OCI-LY7 (cell line): Measurements from ENCODE around the gene DGKD.

ENCODE experiments used
- EZH2phosphoT487 ChIP-seq: fragments of 200-600 bp; sonication (generic); IDR thresholded peaks from 2 replicates; pipeline ENCODE4 v1.6.1; 2018; ENCODE audit warnings: low read depth, borderline replicate concordance, mild to moderate bottlenecking, mixed run types, antibody characterized with exemption, low read length, moderate library complexity, mixed read lengths
- TF ChIP-seq, protein P1 (sequence below): fragments of 200-600 bp; sonication (generic); conservative IDR thresholded peaks from 2 replicates; pipeline ENCODE4 v1.5.1; 2014; ENCODE audit warnings: mild to moderate bottlenecking, antibody characterized with exemption, low read length, moderate library complexity, mixed read lengths

DNA sequence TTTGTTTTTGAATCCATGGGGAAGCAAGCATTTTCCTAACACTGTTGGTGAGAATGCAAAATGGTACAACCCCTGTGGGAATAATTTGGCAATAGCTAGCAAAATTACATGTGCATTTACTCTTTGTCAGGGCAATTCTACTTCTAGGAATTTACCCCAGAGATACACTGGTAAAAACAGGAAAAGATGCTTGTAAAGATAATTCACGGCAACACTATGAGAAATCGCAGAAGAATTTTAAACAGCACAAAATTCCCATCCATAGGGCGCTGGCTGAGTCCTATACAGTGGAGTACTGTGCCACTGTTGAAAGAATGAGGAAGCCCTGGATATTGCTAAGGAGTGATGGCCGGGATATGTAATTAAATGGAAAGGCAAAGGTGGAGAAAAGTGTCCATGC lies 75.8 kb downstream of the DGKD start:
- TF ChIP-seq, protein P1, sequence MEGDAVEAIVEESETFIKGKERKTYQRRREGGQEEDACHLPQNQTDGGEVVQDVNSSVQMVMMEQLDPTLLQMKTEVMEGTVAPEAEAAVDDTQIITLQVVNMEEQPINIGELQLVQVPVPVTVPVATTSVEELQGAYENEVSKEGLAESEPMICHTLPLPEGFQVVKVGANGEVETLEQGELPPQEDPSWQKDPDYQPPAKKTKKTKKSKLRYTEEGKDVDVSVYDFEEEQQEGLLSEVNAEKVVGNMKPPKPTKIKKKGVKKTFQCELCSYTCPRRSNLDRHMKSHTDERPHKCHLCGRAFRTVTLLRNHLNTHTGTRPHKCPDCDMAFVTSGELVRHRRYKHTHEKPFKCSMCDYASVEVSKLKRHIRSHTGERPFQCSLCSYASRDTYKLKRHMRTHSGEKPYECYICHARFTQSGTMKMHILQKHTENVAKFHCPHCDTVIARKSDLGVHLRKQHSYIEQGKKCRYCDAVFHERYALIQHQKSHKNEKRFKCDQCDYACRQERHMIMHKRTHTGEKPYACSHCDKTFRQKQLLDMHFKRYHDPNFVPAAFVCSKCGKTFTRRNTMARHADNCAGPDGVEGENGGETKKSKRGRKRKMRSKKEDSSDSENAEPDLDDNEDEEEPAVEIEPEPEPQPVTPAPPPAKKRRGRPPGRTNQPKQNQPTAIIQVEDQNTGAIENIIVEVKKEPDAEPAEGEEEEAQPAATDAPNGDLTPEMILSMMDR: no peak
- no peak for TF ChIP-seq EZH2phosphoT487
